Measurements from ENCODE around the gene CAMK2D. TPM values are rescaled to one million over a fixed set of nuclear protein-coding genes. Genes with fewer than 3 reads are reported as not detected.

The CAMK2D gene
- total and polyA plus RNA-seq, 12 donors: 55.6 to 286 (median 221) TPM

- Histone ChIP-seq H3K4me1 (peaks cover 4 to 100% (median 83%) of the 10 kb centered on the region in 9 donors), H3K27me3 (no peaks in the 10 kb centered on the region), H3K9me3 (no peaks in the 10 kb centered on the region), H3K27ac (peak overlapping the region in 7 of 10 donors; percentile 1 to 91 (median 56)), H3K4me3 (no peak overlapping the region), H3K36me3 (no peaks in the 10 kb centered on the region)
- ATAC-seq (no peak), DNase-seq (no peak)
- intact Hi-C loops (cut with DNase I): loop anchor here in 5 of 10 donors (5.0 to 10.0 kb wide), 6 partner anchors 43 to 123 kb away; partner anchors contain the start of gene CAMK2D (in 1 of the 5)
- WGBS, 2 donors: 91 to 92% methylated on average over 2 of the region's 2 CpGs
- TF ChIP-seq CTCF (IDR thresholded peaks at IDR 0.05): no peak
Measured at GRCh38 chr4:113639326-113639725, 122.2 kb downstream of the CAMK2D start.

- DNase-seq: no peak
- no peak overlapping the region for H3K4me3 ChIP-seq
- no peaks in the 10 kb centered on the region for H3K36me3 ChIP-seq
- no peak for ATAC-seq
- no peak for TF ChIP-seq CTCF (IDR thresholded peaks at IDR 0.05)
- intact Hi-C loops (cut with DNase I): loop anchor here in 5 of 10 donors (5.0 to 10.0 kb wide), 6 partner anchors 44 to 124 kb away; partner anchors contain the start of gene CAMK2D (in 1 of the 5)
- H3K27ac ChIP-seq: peak overlapping the region in 6 of 10 donors; percentile 11 to 91 (median 82)
- H3K27me3 ChIP-seq: no peaks in the 10 kb centered on the region
- peaks cover 4 to 100% (median 83%) of the 10 kb centered on the region in 9 donors for H3K4me1 ChIP-seq
- no peaks in the 10 kb centered on the region for H3K9me3 ChIP-seq
- 93 to 95% methylated on average over 3 of the region's 3 CpGs for WGBS, 2 donors
Measured at GRCh38 chr4:113638562-113638832, 123.0 kb downstream of the CAMK2D start.

- WGBS, 2 donors: 87 to 92% methylated on average over 2 of the region's 2 CpGs
- no peaks in the 10 kb centered on the region for H3K27me3 ChIP-seq
- H3K27ac ChIP-seq: peak overlapping the region in 7 of 10 donors; percentile 11 to 91 (median 84)
- intact Hi-C loops (cut with DNase I): loop anchor here in 5 of 10 donors (2.0 to 10.0 kb wide), 7 partner anchors 44 to 124 kb away; partner anchors contain the start of gene CAMK2D (in 1 of the 5)
- H3K36me3 ChIP-seq: no peaks in the 10 kb centered on the region
- H3K9me3 ChIP-seq: no peaks in the 10 kb centered on the region
- DNase-seq (no peak), ATAC-seq (no peak)
- no peak overlapping the region for H3K4me3 ChIP-seq
- peaks cover 4 to 100% (median 81%) of the 10 kb centered on the region in 9 donors for H3K4me1 ChIP-seq
- TF ChIP-seq CTCF (IDR thresholded peaks at IDR 0.05): no peak
Measured at GRCh38 chr4:113637823-113638561, 123.5 kb downstream of the CAMK2D start.

GRCh38 chr4:113637363-113637762, 124.2 kb downstream of the CAMK2D start:
- ATAC-seq (no peak), DNase-seq (no peak)
- Histone ChIP-seq H3K4me1 (peaks cover 4 to 99% (median 77%) of the 10 kb centered on the region in 9 donors), H3K36me3 (no peaks in the 10 kb centered on the region), H3K27ac (peak overlapping the region in 8 of 10 donors; percentile 60 to 91 (median 83)), H3K27me3 (no peaks in the 10 kb centered on the region), H3K9me3 (no peaks in the 10 kb centered on the region), H3K4me3 (no peak overlapping the region)
- TF ChIP-seq CTCF (IDR thresholded peaks at IDR 0.05): no peak
- intact Hi-C loops (cut with DNase I): loop anchor here in 5 of 10 donors (2.0 to 10.0 kb wide), 7 partner anchors 45 to 125 kb away; partner anchors contain the start of gene CAMK2D (in 1 of the 5)
- 0 to 2% methylated on average over 1 of the region's 1 CpG for WGBS, 2 donors

Measured in heart right ventricle (tissue), 16 donors.